Calu3 (cell line): ENCODE measurements around the gene SSBP3. TPM values are rescaled to one million over a fixed set of nuclear protein-coding genes. Genes with fewer than 3 reads are reported as not detected.

Experiments used
- BruUV-seq: library from RNA; stranded (reverse); fragments of 400-500 nt; replicated peaks from 2 replicates; lab custom pipeline; 2021; lab: Mats Ljungman, UMichigan
- CTCF ChIA-PET: fragments of 300-600 bp; sonication (Branson Sonifier 250); formaldehyde crosslinking; loops from one replicate; lab custom pipeline; 2022; ENCODE audit warnings: antibody characterized with exemption; lab: Charles Lee
- DNase-seq: peaks from one replicate; pipeline ENCODE4 v3.0.0; 2022
- H3K27ac Mint-ChIP-seq: one replicate; pipeline ENCODE4 v1.8.0; 2022; ENCODE audit warnings: mixed read lengths; ENCODE audit not compliant: unreplicated experiment
- H3K27me3 Mint-ChIP-seq: one replicate; pipeline ENCODE4 v1.8.0; 2022; ENCODE audit warnings: mixed read lengths; ENCODE audit not compliant: unreplicated experiment
- H3K36me3 Mint-ChIP-seq: one replicate; pipeline ENCODE4 v1.8.0; 2022; ENCODE audit warnings: mild to moderate bottlenecking, moderate library complexity, mixed read lengths; ENCODE audit not compliant: insufficient read depth, unreplicated experiment
- H3K4me1 Mint-ChIP-seq: one replicate; pipeline ENCODE4 v1.8.0; 2022; ENCODE audit warnings: mild to moderate bottlenecking, low read depth, mixed read lengths; ENCODE audit not compliant: unreplicated experiment
- H3K4me3 Mint-ChIP-seq: one replicate; pipeline ENCODE4 v1.8.0; 2022; ENCODE audit warnings: mild to moderate bottlenecking, low read depth, moderate library complexity, mixed read lengths; ENCODE audit not compliant: unreplicated experiment
- H3K9me3 Mint-ChIP-seq: one replicate; pipeline ENCODE4 v1.8.0; 2022; ENCODE audit warnings: low read depth, mixed read lengths; ENCODE audit not compliant: unreplicated experiment
- intact Hi-C: fragments of 100-400 bp; cut with micrococcal nuclease; formaldehyde crosslinking; loops from one replicate; pipeline ENCODE4 v1.10.0; 2022; ENCODE audit not compliant: unreplicated experiment
- total RNA-seq: library from RNA; stranded (reverse); gene quantifications from 2 replicates; pipeline ENCODE4 v1.2.3, GENCODE V29; 2022
- TF ChIP-seq, protein P1 (sequence below): fragments of 200-600 bp; IDR thresholded peaks from one replicate; pipeline ENCODE4 v1.8.0; 2022; ENCODE audit warnings: antibody characterized with exemption; ENCODE audit not compliant: unreplicated experiment

Gene SSBP3
- total RNA-seq, 1 experiment from 2014 or later, result 16.6 TPM

GRCh38 chr1:54429838-54430237 is 23.6 kb upstream of the SSBP3 start:
- Mint-ChIP-seq H3K27me3 (peaks cover 20% of the 10 kb centered on the region), H3K36me3 (peaks cover 5% of the 10 kb centered on the region), H3K9me3 (no peaks in the 10 kb centered on the region), H3K27ac (no peak overlapping the region), H3K4me3 (no peak overlapping the region), H3K4me1 (no peaks in the 10 kb centered on the region)
- DNase-seq, result no peak
- CTCF ChIA-PET, result interaction anchor here (0.9 kb wide), 1 partner anchor 9 kb away, joined by 3 read pairs; no protein-coding TSS in a partner anchor
- TF ChIP-seq, protein P1, sequence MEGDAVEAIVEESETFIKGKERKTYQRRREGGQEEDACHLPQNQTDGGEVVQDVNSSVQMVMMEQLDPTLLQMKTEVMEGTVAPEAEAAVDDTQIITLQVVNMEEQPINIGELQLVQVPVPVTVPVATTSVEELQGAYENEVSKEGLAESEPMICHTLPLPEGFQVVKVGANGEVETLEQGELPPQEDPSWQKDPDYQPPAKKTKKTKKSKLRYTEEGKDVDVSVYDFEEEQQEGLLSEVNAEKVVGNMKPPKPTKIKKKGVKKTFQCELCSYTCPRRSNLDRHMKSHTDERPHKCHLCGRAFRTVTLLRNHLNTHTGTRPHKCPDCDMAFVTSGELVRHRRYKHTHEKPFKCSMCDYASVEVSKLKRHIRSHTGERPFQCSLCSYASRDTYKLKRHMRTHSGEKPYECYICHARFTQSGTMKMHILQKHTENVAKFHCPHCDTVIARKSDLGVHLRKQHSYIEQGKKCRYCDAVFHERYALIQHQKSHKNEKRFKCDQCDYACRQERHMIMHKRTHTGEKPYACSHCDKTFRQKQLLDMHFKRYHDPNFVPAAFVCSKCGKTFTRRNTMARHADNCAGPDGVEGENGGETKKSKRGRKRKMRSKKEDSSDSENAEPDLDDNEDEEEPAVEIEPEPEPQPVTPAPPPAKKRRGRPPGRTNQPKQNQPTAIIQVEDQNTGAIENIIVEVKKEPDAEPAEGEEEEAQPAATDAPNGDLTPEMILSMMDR, result no peak
- BruUV-seq, result no TSS peak
- intact Hi-C loops, result no loop called here

DNA sequence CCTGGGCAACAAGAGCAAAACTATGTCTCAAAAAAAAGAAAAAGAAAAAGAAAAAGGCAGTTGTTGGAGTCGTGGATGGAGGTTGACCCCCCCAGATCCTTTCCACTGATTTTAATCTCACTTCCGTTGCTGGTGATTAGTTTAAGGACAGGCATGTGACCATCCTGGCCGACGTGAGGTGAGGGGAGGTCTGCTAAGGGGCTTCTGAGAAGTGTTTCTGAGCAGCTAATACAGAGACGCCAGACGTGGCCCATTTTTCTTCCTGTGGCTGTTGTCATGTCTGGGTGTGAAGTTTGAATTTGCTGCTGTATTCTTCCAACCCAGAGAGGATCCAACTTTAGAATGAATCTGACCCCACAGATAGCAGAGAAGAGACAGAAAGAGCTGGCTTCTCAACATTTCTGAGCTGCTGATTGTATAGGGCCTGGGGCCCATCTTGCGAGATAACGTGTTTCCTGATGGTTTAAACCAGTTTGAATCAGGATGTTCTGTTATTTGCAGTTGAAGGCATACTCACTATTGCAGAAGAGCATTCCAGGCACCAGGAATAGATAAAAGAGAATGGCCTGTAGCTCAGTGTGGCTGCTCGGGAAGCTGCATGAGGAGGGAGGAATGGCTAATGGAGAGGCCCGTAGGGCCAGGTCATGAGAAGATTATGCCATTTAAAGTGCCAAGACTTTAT is 22.8 kb upstream of the SSBP3 start:
- intact Hi-C loops, result no loop called here
- BruUV-seq, result no TSS peak
- Mint-ChIP-seq H3K27me3 (peaks cover 20% of the 10 kb centered on the region), H3K9me3 (no peaks in the 10 kb centered on the region), H3K4me1 (no peaks in the 10 kb centered on the region), H3K4me3 (no peak overlapping the region), H3K36me3 (peaks cover 5% of the 10 kb centered on the region), H3K27ac (no peak overlapping the region)
- CTCF ChIA-PET, result interaction anchor here (0.7 to 0.9 kb wide), 4 partner anchors 8 to 119 kb away, joined by 3 to 4 read pairs (median 3); no protein-coding TSS in a partner anchor
- no peak for DNase-seq
- TF ChIP-seq, protein P1, result no peak

DNA sequence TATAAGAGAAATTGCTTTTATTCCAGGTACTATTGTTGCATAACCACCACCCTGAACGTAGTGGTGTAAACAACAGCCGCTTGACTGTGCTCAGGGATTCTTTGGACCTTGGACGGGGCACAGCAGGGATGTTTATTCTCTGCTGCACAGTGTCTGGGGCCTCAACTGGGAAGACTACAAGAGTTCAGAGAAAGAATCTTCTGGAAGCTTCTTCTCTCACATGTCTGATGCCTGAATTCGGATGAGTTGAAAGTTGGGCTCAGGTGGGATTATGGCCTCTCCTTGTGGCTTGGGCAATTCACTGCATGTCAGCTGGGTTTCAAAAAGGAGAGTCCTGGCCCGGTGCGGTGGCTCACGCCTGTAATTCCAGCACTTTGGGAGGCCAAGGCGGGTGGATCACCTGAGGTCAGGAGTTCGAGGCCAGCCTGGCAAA is 19.0 kb upstream of the SSBP3 start:
- intact Hi-C loops, result no loop called here
- TF ChIP-seq, protein P1, result no peak
- no TSS peak for BruUV-seq
- no peaks in the 10 kb centered on the region for H3K4me1 Mint-ChIP-seq
- CTCF ChIA-PET, result no interaction called here
- peaks cover 41% of the 10 kb centered on the region for H3K27me3 Mint-ChIP-seq
- no peak overlapping the region for H3K4me3 Mint-ChIP-seq
- no peak overlapping the region for H3K27ac Mint-ChIP-seq
- peaks cover 5% of the 10 kb centered on the region for H3K36me3 Mint-ChIP-seq
- DNase-seq, result no peak
- no peaks in the 10 kb centered on the region for H3K9me3 Mint-ChIP-seq

DNA sequence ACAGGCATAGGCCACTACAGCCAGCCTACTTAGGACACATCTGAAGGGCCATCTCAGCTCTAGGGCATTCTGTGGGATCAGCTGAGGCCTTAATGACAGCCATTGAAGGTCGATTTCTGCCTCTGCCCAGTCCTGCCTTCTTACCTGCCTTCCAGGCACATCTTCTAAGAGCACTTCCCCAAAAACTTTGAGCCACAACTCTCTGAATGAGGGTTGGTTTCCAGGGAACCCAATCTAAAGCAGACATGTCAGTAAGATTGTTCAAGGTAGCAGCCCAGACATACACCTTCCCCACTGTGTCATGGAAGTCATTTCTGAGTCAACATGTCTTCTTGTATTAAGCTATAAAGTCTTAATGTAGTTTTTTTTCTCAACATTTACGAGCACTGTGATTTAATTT is 18.2 kb upstream of the SSBP3 start:
- intact Hi-C loops, result no loop called here
- Mint-ChIP-seq H3K4me1 (no peaks in the 10 kb centered on the region), H3K27me3 (peaks cover 34% of the 10 kb centered on the region), H3K9me3 (no peaks in the 10 kb centered on the region), H3K36me3 (peaks cover 5% of the 10 kb centered on the region), H3K27ac (no peak overlapping the region), H3K4me3 (no peak overlapping the region)
- TF ChIP-seq, protein P1, result no peak
- no peak for DNase-seq
- CTCF ChIA-PET, result interaction anchor here (1.0 kb wide), 1 partner anchor 11 kb away, joined by 3 read pairs; no protein-coding TSS in a partner anchor
- no TSS peak for BruUV-seq
